ENCODE data around the gene BNC2. TPM values are rescaled to one million over a fixed set of nuclear protein-coding genes. Genes with fewer than 3 reads are reported as not detected.
A peak's percentile ranks its signal among the peaks of the same experiment; 100 is the strongest.

BNC2 gene
- total RNA-seq, 1 experiment from 2014 or later = 43.6 TPM

DNA sequence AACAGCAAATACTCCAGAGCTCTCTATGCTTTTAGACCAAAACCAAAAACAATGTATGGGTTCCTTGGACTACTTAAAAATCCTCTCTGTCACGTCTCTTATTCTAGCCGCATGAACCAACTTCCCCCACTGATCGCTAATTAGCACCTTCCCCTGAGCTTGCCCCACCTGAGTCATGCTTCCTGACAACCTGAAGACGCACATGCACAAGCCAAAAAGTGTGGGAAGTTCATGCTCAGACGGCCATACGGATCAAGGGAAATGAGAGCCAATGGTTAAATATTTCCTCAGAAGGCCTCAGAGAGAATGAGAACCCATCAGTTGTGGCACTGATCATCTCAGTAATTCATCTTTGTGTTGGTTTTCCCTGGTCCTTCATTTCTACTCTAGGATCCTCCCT lies 199.7 kb downstream of the BNC2 start:
- Histone ChIP-seq H2BK120ac (ENCODE audit: low read depth, low read length, poor library complexity, severe bottlenecking) (no peak overlapping the region), H2BK15ac (ENCODE audit: low read depth, low read length) (no peak overlapping the region), H3K79me2 (ENCODE audit: insufficient read depth, low read length) (no peaks in the 10 kb centered on the region), H3K4ac (ENCODE audit: low read depth, low read length) (no peak overlapping the region), H3K27ac (ENCODE audit: insufficient read length, low read depth, low read length) (no peak overlapping the region), H3K9ac (ENCODE audit: extremely low read depth, insufficient read length, low read length) (no peak overlapping the region), H3T11ph (ENCODE audit: low read length) (no peak overlapping the region), H3K23me2 (ENCODE audit: insufficient read length, low read depth, low read length, poor library complexity, severe bottlenecking) (no peaks in the 10 kb centered on the region), H3K23ac (ENCODE audit: insufficient read length, low read depth, low read length) (no peak overlapping the region), H3K9me3 (ENCODE audit: control insufficient read depth, low read depth, low read length) (no peaks in the 10 kb centered on the region), H3K14ac (ENCODE audit: insufficient read depth, low read length) (no peak overlapping the region), H3K18ac (ENCODE audit: insufficient read length, low read depth, low read length) (no peak overlapping the region), H4K91ac (ENCODE audit: insufficient read length, low read depth, low read length) (no peak overlapping the region), H3K4me2 (ENCODE audit: insufficient read depth, insufficient read length, low read length) (no peak overlapping the region), H2AK5ac (ENCODE audit: insufficient read length, low read length) (no peak overlapping the region), H2BK12ac (ENCODE audit: insufficient read length, low read depth, low read length) (no peak overlapping the region), H4K5ac (ENCODE audit: insufficient read length, low read depth, low read length) (no peak overlapping the region), H2BK20ac (ENCODE audit: low read depth, low read length, poor library complexity, severe bottlenecking) (no peak overlapping the region), H2AFZ (ENCODE audit: low read length) (no peak overlapping the region), H3K27me3 (ENCODE audit: insufficient read depth, low read length) (no peaks in the 10 kb centered on the region), H4K20me1 (ENCODE audit: control insufficient read depth, insufficient read depth, insufficient read length) (no peaks in the 10 kb centered on the region), H3K4me1 (ENCODE audit: insufficient read depth, low read length) (peaks cover 3% of the 10 kb centered on the region; the same call in 1 of the 2 replicates), H3K79me1 (ENCODE audit: insufficient read depth, low read depth, low read length, poor library complexity, severe bottlenecking) (no peaks in the 10 kb centered on the region), H2BK5ac (ENCODE audit: insufficient read length, low read length) (no peak overlapping the region), H3K56ac (ENCODE audit: insufficient read length, low read depth, low read length) (no peak overlapping the region), H4K8ac (replicated peaks; ENCODE audit: insufficient read length, low read depth, low read length) (no peak overlapping the region)
- Mint-ChIP-seq H3K27ac (peak overlapping the region in 2 of 3 experiments; percentile 22 to 44; a peak in 3 of 7 replicates), H3K36me3 (ENCODE audit: insufficient read depth in 1 of 3, low read depth in 3 of 3) (no peaks in the 10 kb centered on the region; a peak in 1 of 7 replicates), H3K9me3 (no peaks in the 10 kb centered on the region), H3K4me1 (peaks cover 16 to 30% of the 10 kb centered on the region in 2 experiments), H3K4me3 (no peak overlapping the region), H3K27me3 (ENCODE audit: low read depth) (no peaks in the 10 kb centered on the region)
- no peak for DNase-seq
- WGBS (ENCODE audit: extremely low coverage, insufficient read length, low lambda C conversion rate) = no CpG with 5 or more reads among the region's 6 CpGs
- TF ChIP-seq, protein P1, sequence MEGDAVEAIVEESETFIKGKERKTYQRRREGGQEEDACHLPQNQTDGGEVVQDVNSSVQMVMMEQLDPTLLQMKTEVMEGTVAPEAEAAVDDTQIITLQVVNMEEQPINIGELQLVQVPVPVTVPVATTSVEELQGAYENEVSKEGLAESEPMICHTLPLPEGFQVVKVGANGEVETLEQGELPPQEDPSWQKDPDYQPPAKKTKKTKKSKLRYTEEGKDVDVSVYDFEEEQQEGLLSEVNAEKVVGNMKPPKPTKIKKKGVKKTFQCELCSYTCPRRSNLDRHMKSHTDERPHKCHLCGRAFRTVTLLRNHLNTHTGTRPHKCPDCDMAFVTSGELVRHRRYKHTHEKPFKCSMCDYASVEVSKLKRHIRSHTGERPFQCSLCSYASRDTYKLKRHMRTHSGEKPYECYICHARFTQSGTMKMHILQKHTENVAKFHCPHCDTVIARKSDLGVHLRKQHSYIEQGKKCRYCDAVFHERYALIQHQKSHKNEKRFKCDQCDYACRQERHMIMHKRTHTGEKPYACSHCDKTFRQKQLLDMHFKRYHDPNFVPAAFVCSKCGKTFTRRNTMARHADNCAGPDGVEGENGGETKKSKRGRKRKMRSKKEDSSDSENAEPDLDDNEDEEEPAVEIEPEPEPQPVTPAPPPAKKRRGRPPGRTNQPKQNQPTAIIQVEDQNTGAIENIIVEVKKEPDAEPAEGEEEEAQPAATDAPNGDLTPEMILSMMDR (conservative IDR thresholded peaks at IDR 0.05) = no peak

Data from H9 (cell line).